ENCODE measurements around the gene ZNF473.

Gene ZNF473

DNA sequence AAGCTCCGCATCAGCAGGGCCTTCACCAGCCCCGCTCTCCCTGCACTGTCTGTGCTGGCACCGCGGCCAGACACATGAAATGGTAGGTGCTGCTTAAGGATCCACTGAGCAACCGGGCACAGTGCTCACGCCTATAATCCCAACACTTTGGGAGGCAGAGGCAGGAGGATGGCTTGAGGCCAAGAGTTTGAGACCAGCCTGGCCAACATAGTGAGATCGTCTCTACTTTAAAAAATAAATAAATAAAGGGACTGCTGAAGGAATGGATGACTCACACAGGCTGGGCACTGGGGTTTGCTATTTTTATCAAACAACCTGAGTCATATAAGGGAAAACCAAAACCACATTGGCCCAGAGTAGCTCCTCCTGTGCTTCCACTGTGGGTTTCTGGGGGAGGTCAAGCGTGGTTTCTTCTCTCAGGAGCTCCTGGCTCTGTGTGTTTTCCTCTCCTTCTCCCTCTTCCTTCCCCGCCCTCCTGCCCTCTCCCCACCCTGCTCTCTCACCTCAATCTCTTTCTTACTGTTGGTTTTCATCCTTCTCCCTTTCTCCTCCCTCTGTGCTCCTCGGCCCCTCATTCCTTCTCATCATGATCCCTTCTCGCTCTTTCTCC is 21.9 kb upstream of the ZNF473 start:
- DNase-seq (ENCODE audit: low read depth in 2 of 2), result peak in 1 of 2 donors; percentile 27

DNA sequence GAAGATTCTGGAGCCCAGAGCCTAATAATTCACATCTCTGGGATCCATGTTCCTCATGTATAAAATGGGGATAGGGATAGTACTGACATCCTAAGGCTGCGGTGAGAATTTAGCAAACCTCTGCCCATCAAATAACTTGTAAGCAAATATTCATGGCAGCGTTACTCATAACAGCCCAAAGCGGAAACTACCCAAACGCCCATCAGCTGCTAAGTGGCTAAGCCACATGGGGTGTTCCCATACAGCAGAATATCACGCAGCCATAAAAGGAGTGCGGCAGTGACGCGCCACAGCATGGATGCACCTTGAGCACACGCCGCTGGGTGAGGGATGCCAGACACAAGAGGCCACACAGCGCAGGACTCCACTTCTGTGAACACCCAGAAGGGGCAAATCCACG is 20.4 kb upstream of the ZNF473 start:
- DNase-seq (ENCODE audit: low read depth in 2 of 2), result no peak

DNA sequence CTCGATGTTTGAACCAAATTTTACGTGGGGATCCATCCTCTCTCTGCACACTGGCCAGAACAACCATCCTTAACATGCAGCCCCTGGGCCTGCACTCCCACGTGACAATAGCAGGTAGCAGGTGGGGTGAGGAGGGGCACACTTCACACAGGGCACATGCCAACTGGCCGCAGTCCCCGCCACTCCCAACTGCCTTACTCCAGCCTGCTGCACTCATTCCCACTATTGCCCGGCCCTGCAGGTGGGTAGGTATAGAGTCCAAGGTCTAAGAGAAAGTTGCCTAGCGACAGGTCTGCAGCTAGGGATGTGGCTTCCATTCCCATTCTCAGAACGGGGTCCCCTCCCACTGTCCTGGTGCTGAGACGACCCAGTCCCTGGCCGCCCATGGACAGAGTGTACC is 18.6 kb upstream of the ZNF473 start:
- DNase-seq (ENCODE audit: low read depth in 2 of 2), result no peak

DNA sequence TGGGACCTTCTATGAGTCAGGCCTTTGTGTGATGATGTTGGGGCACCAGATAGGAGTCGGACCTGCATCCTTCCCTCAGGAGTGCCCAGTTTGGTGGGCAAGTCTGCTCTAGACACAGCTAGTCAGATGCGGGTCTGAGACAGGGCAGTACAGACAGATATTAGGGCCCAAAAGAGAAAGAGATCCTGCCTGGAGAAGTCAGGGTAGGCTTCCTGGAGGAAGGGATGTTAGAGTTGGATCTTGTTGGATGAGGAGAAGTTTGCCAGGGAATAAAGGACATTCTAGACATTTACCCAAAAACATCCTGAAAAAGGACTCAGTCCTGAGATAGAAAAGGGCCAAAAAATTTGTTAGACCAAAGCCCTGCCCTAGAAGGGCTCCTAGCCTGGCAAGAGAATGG is 17.9 kb upstream of the ZNF473 start:
- DNase-seq (ENCODE audit: low read depth in 2 of 2), result no peak

DNA sequence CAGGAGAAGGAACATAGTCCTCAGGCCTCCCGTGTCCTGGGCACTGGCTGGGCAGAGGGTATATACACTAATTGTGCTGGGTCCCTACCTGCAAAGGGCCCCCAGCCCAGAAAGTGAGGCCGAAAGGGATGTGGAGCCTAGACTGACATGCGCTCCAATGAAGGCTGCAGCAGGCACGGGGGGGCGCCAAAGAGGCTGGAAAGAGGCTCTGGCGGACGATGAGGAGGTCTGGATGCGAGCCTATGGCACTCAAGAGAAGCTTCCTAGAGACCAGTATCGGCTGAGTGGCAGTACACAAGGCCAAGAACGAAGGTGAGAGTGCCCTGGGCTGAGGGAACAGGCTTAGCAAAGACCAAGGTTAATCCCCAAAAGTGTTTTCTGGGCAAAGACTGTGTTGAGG is 17.3 kb upstream of the ZNF473 start:
- DNase-seq (ENCODE audit: low read depth in 2 of 2), result no peak

DNA sequence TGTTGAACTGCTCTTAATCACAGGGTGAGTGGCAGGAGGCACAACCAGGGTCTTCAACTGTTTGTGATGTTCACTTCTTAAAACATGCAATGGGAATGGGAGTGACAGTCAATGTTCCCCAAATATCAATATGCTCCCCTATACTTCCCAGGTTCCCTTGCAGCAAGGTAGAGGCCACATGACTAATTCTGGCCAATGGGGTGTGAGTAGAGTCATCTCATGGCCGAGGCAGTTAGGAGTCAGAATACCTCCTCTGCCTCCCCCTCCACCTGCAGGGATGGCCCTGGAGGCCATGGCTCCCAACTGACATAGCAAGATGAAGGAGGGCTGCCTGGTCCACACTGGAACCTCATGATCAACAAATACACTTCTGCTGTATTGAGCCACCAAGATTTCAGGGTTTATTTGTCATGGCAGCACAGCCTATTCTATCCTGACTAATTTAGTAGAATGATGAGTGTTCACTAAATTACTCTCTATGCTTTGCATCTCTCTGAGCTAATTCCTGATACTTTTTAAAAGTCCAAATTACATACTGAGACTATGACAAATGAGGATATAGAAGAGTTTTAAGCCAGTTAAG is 9.5 kb upstream of the ZNF473 start:
- no peak for DNase-seq (ENCODE audit: low read depth in 2 of 2)

DNA sequence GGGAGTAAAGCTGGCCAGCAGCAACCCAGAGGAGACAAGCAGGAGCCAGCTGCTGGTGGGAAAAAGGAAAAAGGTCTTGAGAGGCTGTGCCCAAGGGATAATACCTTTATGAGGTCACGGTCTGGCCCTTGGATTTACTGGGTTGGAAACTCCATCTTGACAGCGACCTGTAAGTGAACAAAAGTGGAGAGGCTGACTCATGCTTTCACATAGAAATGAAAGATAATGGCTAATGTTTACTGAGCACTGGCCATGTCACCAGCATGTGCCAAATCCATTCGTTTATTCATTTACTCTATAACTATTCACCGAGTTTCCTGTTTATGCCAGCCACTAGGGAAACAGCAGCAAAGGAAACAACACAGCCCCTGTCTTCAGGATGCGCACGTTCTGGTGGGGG is 5.3 kb upstream of the ZNF473 start:
- no peak for DNase-seq (ENCODE audit: low read depth in 2 of 2)

DNA sequence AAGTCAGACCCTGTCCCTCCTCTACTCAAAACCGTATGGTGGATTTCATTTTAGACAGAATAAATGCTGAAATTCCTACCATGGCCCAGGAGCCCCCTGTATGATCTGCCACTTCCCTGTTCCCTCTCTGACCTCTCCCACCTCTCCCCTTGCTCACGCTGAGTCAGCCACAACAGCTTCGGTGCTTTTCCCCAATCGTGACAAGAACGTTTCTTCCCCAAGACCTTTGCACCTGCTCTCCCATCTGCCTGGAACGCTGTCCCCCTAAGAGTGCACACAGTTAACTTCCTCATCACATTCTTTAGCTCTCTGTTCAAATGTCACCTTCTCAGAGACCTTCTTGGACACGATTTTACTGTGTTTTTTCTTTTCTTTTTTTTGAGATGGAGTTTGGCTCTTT is 3.0 kb upstream of the ZNF473 start:
- no peak for DNase-seq (ENCODE audit: low read depth in 2 of 2)

DNA sequence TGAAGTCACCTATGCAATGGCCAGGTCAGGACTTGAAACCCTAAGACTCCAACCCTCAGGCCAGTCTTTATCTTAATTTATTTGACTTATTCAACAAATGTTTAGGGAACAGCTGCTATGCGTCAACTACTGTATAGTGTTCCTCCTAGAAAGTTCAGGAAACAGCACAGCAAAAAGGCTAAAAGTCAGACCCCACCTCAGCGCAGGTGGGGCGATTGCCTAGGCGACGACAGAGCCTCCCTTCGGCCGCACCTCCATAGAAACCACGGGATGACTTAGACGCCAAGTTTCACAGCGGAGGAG is 1.1 kb upstream of the ZNF473 start:
- DNase-seq (ENCODE audit: low read depth in 2 of 2), result no peak

DNA sequence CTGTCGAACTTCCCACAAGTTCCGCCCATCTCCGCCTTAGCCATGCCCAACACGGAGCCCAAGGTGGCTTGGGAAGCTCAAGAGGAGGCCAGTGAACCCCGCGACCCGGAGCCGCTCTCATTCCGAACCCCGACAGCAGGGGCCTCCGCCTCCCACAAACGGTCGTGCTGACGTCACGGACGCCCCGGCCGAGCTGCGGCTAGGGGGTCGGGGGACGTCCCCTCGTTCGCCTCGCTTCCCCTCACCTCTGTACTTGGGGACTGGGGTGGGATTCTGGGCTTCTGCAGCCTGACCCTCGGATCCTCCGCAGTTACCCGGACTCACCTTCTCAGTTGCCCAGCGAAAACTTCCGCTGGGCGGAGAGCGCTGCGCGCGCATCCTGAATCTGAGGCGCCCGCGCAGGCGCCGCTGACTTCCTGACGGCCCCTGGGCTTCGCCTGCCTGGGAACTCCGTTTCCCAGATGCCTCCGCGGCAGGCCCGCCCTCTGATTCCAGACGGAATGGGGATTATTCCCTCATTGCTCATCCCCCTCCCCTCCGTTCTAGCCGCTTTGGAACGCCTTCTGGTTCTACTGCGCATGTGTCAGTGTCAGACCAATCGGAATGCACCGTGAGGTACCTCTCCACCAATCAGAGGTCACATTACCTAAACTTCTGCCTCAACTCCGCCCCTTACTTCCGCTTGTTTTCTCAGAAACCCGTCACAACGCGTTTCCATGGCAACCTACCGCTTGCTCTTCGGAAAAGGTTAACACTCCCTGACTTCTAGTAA is 597 bp upstream of the ZNF473 start, which contains the start of gene VRK3:
Gene VRK3, minus strand, starts transcription at position 351 of the 772 bp plus-strand sequence. CDS start 9,210 bp downstream, outside the sequence.
- DNase-seq (ENCODE audit: low read depth in 2 of 2), result peak; percentile 93 to 95

DNA sequence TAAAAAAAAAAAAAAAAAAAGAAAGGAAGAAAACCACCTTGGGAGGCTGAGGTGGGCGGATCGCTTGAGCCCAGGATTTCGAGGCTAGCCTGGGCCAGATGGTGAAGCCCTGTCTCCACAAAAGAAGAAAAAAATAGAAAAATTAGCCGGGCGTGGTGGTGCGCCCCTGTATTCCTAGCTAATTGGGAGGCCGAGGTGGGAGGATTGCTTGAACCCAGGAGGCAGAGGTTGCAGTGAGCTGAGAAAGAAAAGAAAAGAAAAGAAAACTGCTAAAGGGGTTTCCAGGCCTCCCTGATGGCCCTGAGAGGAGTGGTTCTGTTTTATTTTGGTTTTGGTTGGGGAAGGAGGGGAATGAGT is 723 bp downstream of the ZNF473 start:
- DNase-seq (ENCODE audit: low read depth in 2 of 2), result no peak

DNA sequence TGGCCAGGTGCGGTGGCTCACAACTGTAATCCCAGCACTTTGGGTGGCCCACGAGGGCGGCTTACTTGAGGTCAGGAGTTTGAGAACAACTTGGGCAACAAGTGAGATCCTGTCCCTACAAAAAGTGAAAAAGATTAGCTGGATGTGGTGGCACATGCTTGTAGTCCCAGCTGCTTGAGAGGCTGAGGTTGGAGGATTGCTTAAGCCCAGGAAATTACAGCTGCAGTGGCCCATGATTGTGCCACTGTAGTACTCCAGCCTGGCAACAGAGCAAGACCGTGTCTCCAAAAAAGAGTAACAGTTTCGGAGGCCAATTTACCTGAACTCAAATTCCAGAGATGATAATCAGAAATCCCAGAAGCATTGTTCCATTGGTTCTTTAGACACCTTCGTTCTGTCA is 4.4 kb downstream of the ZNF473 start:
- no peak for DNase-seq (ENCODE audit: low read depth in 2 of 2)

DNA sequence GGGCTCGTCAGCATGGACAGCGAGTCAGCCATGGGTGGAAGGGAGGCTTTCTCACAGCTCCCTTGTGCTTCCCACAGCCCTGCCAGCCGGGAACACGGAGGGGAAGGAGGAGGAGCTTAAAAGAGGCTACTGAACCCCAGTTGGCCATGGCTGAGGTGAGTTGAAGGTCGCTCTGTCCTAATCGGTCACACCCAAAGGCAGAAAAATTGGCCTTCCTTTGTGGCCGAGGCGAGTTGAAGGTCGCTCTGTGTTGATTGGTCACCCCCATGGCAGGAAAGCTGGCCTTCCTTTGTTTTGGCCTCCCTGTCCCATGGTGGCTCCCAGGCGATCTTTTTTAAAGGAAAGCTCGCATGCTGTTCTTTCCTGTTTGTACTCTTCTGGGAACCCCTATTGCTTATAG is 5.1 kb downstream of the ZNF473 start:
- no peak for DNase-seq (ENCODE audit: low read depth in 2 of 2)

DNA sequence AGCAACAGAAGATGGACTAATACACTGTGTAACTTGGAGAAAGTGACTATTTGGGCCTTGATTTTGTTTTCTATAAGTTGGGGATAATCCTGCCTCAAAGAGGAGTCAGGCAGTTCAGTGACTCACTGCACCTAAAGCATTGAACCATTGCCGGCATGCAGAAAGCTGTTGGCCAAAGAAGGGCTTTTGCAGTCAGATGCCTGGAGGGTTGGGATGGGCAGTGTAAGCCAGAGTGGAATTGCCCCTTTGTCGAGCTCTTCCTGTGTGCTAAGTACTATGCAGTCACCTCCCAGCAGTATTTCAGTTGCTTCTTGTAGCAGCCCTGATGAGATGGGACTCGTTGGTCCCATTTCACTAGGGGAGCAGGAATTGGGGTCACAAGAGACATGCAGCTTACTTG is 11.1 kb downstream of the ZNF473 start:
- DNase-seq (ENCODE audit: low read depth in 2 of 2), result no peak

DNA sequence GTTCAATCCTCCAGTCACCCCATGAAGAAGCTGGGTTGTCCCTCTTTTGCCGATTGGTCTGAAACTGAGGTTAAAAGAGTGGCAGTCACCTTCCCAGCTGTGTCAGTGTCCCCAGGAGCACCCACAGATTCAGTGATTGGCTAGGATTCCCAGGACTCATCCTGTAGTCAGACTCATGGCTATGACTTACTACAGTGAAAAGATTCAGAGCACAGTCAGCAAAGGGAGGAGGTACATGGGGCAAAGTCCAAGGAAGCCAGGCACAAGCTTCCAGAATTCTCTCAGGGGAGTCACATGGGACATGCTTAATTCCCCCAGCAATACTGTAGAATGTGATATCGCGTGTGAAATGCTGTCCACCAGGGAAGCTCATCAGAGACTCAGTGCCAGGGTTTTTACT is 14.2 kb downstream of the ZNF473 start:
- DNase-seq (ENCODE audit: low read depth in 2 of 2), result no peak

DNA sequence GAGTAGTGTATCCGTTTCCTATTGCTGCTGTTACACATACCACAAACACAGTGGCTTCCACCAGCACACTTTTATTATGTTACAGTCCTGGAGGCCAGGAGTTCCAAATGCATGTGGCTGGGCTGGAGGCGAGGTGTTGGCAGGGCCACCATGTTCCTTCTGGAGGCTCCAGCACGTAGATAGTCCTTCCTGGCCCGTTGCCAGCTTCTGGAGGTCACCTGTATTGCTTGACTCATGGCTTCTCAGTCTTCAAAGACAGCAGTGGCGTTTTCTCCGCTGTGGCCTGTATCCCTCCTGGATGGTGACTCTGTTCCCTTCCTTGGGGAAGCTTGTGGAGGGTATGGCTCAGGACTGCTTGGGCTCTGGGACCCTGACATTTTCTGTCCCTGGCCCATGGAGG is 15.2 kb downstream of the ZNF473 start:
- no peak for DNase-seq (ENCODE audit: low read depth in 2 of 2)

DNA sequence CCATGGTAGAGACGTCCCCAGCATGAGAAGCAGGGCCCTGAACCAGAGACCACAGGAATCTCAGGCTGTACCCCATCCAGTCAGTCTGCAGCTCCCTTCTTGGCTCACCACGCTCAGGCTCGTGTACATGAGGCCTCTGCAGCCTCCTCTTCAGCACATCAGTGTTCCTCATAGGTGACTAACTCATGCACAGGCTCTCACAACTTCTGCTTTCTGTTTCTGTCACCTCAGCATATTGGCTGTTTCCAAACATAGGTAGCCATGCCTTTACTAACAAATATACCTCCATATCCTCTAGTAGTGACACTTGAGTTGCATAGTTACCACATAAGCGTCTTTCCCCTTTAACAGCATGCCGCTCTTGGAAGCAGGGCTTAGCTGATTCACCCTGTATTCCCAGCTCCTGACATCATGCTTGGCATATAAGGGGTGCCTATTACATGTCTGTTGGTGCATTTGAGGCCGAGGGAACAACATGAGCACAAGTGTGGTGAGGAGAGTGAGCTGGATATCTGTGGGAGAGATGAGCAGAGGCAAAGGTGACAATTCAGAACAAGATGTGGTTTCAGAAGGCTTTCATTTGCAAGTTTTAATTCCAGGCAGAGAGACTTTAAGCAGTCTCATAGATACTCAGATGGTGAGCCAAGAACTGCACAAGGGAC is 16.7 kb downstream of the ZNF473 start:
- no peak for DNase-seq (ENCODE audit: low read depth in 2 of 2)

DNA sequence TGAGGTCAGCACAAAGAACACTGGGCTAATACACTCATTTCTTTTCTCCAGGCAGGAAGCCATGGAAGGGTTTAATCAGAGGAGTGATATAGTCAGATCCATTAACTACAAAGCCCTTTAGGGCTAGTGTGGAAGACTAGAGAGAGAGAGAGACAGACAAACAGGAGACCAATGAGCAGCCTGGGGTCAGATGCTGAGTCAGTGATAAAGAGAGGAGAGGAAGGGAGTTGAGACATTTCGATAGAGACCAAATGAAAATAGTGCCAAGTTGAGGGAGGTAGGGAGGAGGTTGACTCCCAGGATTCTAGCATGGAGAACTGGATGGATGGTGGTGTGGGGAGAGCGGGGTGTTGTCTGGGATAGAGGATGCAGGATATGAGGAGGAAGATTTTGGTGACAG is 18.2 kb downstream of the ZNF473 start:
- DNase-seq (ENCODE audit: low read depth in 2 of 2), result no peak

DNA sequence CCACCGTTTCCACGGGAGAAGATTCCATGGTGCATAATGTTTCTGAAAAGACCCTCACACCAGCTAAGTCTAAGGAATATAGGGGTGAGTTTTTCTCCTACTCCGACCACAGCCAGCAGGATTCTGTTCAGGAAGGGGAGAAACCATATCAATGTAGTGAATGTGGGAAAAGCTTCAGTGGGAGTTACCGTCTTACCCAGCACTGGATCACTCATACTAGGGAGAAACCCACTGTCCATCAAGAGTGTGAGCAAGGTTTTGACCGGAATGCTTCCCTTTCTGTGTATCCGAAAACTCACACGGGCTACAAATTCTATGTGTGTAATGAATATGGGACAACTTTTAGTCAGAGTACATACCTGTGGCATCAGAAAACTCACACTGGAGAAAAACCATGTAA is 19.1 kb downstream of the ZNF473 start:
- DNase-seq (ENCODE audit: low read depth in 2 of 2), result no peak

DNA sequence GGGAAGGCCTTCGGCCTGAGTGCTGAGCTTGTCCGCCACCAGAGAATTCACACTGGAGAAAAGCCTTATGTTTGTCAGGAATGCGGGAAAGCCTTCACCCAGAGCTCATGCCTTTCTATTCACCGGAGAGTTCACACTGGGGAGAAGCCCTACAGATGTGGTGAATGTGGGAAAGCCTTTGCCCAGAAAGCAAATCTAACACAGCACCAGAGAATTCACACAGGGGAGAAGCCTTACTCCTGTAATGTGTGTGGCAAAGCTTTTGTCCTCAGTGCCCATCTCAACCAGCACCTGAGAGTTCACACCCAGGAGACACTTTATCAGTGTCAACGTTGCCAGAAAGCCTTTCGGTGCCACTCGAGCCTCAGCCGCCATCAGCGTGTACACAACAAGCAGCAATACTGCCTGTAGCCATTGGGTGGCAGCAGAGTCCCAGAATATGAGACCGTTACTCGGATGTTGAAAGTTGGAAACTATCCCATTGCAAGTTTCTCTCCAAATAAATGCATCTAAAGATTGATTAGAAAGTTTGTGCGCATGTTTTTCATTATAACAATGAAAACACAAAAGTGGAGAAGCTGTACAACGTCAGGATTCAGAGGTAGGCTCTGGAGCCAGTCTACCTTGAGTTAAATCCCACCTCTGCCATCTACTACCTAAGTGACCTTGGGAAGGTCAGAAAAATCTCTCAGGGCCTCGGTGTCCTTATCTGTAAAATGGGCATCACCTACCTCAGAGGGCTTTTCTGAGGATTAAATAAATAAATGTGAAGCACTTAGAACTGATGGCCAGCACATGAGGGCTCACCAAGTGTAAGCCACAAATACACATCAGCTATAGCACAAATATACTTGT is 21.1 kb downstream of the ZNF473 start:
- DNase-seq (ENCODE audit: low read depth in 2 of 2), result peak in 1 of 2 donors; percentile 43

DNA sequence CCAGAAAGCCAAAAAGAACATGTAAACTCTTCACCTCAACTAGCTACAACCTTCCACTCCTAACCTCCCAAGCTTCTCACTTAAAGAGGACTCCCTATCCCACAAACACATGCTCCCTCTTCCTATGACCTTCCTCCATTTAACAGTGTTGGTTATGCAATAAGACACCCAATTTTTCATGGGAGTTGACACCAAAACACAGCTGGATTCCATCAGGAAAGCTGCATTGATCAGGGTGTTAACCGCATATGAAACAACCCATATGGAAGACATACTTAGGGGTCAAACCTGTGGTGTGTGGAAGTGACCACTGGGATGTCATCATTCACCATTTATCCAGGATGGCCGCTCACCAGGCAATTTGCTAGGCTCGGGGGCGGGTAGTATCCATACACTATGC is 21.9 kb downstream of the ZNF473 start:
- DNase-seq (ENCODE audit: low read depth in 2 of 2), result no peak
